HUES48 (cell line): Measurements from ENCODE around the gene LIG4.
"Not testable (repeated sequence)": the region's sequence is repeated elsewhere in the genome, so short reads cannot be mapped to it uniquely, and the experiment has no call there.

Experiments
- H3K27ac ChIP-seq: one replicate; pipeline ENCODE4 v1.7.0; 2013; ENCODE audit warnings: low read depth, low read length, inconsistent platforms
- H3K27me3 ChIP-seq: 2 replicates; pipeline ENCODE4 v1.6.1; 2013; ENCODE audit warnings: mild to moderate bottlenecking, low read length; ENCODE audit not compliant: control insufficient read depth, insufficient read depth
- H3K36me3 ChIP-seq: 2 replicates; pipeline ENCODE4 v1.6.1; 2013; ENCODE audit warnings: low read length; ENCODE audit not compliant: control insufficient read depth, insufficient read depth
- H3K4me1 ChIP-seq: 2 replicates; pipeline ENCODE4 v1.6.1; 2013; ENCODE audit warnings: mild to moderate bottlenecking, low read length; ENCODE audit not compliant: control insufficient read depth, insufficient read depth
- H3K4me3 ChIP-seq: 2 replicates; pipeline ENCODE4 v1.5.1; 2013; ENCODE audit warnings: mild to moderate bottlenecking, low read depth, low read length
- H3K9ac ChIP-seq: 2 replicates; pipeline ENCODE4 v1.6.1; 2013; ENCODE audit warnings: mild to moderate bottlenecking, low read depth, low read length, moderate library complexity
- H3K9me3 ChIP-seq: 2 replicates; pipeline ENCODE4 v1.6.1; 2013; ENCODE audit warnings: low read length; ENCODE audit not compliant: control insufficient read depth, insufficient read depth

LIG4 gene

DNA sequence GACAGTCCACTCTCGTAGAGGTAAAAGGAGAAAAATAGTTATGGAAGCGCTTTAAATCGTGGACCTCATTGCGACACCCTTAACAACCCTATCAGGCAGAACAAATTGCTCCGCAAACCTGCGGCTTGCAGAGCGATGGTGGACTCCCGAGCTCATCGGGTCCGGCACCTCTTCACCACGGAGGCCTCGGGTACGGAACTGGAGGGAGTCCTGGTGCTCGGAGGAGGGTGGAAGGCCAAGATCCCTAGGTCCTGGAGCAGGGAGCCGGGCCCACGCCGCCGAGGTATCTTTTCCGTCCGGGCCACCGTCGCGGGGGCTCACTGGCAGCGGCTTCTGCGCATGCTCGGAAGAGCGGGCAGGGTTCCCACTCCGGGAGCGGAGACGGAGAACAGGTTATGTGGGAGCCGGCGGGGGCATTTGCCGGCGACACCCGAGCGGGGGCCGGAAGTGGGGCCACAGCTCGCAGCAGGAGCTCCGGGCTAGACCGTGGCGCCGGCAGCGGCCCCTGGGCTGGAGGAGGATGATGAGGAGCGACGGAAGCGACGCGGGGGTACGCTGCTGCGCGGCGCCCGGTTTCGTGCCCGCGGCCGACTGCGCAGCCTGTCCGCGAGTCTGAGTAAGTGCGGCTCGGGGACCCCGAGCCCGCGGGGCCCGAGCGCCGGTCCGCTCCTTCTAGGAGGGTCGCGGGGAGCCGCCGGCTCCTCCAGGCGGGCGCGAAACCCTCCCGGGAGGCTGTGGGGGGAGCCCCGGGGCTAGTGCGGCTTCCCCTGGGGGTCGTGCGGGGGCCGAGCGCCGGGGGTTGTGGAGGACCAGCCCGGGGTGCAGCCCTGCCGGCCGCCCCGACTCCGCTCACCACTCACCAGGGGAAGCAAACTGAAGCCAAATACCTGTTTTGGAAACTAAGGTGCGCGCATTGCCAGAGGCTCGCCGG, 3.0 kb upstream of the LIG4 start, which contains the start of gene ABHD13:
Gene ABHD13 (plus strand): TSS at position 349 of the 931 bp plus-strand sequence. CDS start 10,827 bp downstream, outside the sequence.
- Histone ChIP-seq H3K4me1 (peaks cover 10% of the 10 kb centered on the region; the same call in 1 of the 2 replicates), H3K9ac (peak within 1 kb of the TSS; percentile 88), H3K36me3 (no peaks in the 10 kb centered on the region), H3K9me3 (no peaks in the 10 kb centered on the region), H3K27me3 (no peaks in the 10 kb centered on the region), H3K27ac (peak within 1 kb of the TSS; percentile 83), H3K4me3 (peak within 1 kb of the TSS; percentile 94)

DNA sequence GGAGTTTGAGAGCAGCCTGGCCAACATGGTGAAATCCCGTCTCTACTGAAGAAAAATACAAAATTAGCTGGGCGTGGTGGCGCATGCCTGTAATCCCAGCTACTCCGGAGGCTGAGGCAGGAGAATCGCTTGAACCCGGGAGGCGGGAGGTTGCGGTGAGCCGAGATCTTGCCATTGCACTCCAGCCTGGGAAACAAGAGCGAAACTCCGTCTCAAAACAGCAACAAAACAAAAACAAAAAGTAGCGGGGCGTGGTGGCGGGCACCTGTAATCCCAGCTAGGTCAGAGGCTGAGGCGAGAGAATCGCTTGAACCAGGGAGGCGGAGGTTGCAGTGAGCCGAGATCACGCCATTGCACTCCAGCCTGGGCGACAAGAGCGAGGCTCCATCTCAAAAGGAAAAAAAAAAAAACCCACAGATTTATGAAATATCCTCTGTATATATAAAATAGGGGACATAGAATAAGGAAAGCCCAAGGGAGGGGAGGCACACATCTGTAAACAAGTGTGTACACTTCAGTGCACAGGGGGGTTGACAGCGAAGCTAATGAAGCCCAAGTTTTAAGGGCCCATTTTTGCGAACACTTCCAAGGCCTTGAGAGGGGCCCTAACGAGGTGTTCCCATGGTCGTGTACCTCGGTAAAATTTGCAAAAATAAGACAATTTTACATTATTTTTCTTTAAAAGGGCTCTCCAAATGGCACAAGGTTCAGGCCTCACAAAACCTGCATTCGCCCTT, 2.1 kb upstream of the LIG4 start:
- H3K9ac ChIP-seq: peak overlapping the region; percentile 88

GRCh38 chr13:108214441-108215271, 680 bp downstream of the LIG4 start:
- Histone ChIP-seq H3K27ac (peak overlapping the region; percentile 44), H3K36me3 (peaks cover 8% of the 10 kb centered on the region), H3K9me3 (no peaks in the 10 kb centered on the region), H3K9ac (0 out of 2 replicates have a peak overlapping the region, but pooled peaks have one; percentile 6), H3K4me1 (peaks cover 10% of the 10 kb centered on the region; the same call in 1 of the 2 replicates), H3K4me3 (peak overlapping the region; percentile 75), H3K27me3 (no peaks in the 10 kb centered on the region)

More for the DNA sequence above, 2.1 kb upstream of the LIG4 start:
- not testable (repeated sequence) for H3K9me3 ChIP-seq, H3K27me3 ChIP-seq, H3K36me3 ChIP-seq
- Histone ChIP-seq H3K27ac (peak overlapping the region; percentile 83), H3K4me1 (peaks cover 10% of the 10 kb centered on the region; the same call in 1 of the 2 replicates), H3K4me3 (peak overlapping the region; percentile 94)

DNA sequence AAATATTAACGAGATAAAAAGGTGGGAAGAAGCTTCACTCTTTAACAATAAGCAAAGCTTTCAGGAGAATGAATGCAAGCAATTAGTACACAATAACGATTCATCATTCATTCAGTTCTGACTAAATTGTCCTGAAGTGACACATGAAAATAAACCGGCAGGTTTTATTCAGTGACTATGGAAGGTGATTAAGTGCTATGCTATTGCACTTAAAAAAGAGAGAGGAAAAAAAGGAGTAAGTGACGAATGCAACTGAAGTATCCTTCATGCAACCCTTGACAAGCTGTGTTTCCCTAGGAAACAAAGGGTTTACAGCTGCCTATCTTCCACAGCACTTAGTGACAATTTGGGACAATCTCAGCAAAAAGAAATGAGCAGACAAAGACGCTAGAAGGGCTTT, 1.4 kb downstream of the LIG4 start:
- Histone ChIP-seq H3K9me3 (no peaks in the 10 kb centered on the region), H3K27ac (peak overlapping the region; percentile 44), H3K27me3 (no peaks in the 10 kb centered on the region), H3K9ac (no peak overlapping the region), H3K4me1 (peaks cover 10% of the 10 kb centered on the region; the same call in 1 of the 2 replicates), H3K36me3 (peaks cover 11% of the 10 kb centered on the region), H3K4me3 (peak overlapping the region; percentile 75)

GRCh38 chr13:108212886-108213285, 2.5 kb downstream of the LIG4 start:
- no peak overlapping the region for H3K9ac ChIP-seq
- no peak overlapping the region for H3K4me3 ChIP-seq
- H3K27ac ChIP-seq: no peak overlapping the region

GRCh38 chr13:108210551-108210950, 4.8 kb downstream of the LIG4 start:
- Histone ChIP-seq H3K4me3 (no peak overlapping the region), H3K4me1 (peaks cover 7% of the 10 kb centered on the region; the same call in 1 of the 2 replicates), H3K9me3 (no peaks in the 10 kb centered on the region), H3K9ac (no peak overlapping the region), H3K27ac (no peak overlapping the region), H3K36me3 (peaks cover 11% of the 10 kb centered on the region), H3K27me3 (no peaks in the 10 kb centered on the region)

More at GRCh38 chr13:108212886-108213285, 2.5 kb downstream of the LIG4 start:
- H3K36me3 ChIP-seq: peaks cover 11% of the 10 kb centered on the region
- no peaks in the 10 kb centered on the region for H3K9me3 ChIP-seq
- no peaks in the 10 kb centered on the region for H3K27me3 ChIP-seq
- peaks cover 10% of the 10 kb centered on the region; the same call in 1 of the 2 replicates for H3K4me1 ChIP-seq

- Histone ChIP-seq H3K4me3 (no peak overlapping the region), H3K36me3 (no peaks in the 10 kb centered on the region), H3K9ac (no peak overlapping the region), H3K4me1 (no peaks in the 10 kb centered on the region), H3K27ac (no peak overlapping the region), H3K27me3 (no peaks in the 10 kb centered on the region), H3K9me3 (peaks cover 5% of the 10 kb centered on the region; the same call in 1 of the 2 replicates)
These were observed 14.4 kb downstream of the LIG4 start for GRCh38 chr13:108200781-108201398.

GRCh38 chr13:108195861-108196260, 19.5 kb downstream of the LIG4 start:
- H3K9me3 ChIP-seq: peaks cover 13% of the 10 kb centered on the region
- no peaks in the 10 kb centered on the region for H3K36me3 ChIP-seq
- no peaks in the 10 kb centered on the region for H3K4me1 ChIP-seq
- no peak overlapping the region for H3K27ac ChIP-seq
- no peak overlapping the region for H3K4me3 ChIP-seq
- H3K27me3 ChIP-seq: no peaks in the 10 kb centered on the region
- H3K9ac ChIP-seq: no peak overlapping the region

DNA sequence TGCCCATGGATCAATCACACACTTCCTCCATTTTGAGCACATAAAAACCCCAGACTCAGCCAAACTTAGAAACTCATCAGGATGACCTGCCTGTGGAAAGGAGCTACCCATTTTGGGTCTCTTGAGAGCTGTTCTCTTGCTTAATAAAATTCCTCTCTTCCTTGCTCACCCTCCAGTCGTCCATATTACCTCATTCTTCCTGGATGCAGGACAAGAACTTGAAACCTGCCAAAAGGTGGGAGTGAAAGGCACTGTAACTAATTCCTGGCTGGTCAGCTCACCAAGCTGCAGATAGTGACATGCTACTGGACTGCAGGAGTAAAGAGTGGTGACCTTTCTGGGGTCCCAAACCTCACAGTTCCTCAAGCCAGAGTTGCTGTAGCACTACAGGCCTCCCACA, 20.2 kb downstream of the LIG4 start:
- Histone ChIP-seq H3K27ac (no peak overlapping the region), H3K9me3 (peaks cover 13% of the 10 kb centered on the region), H3K4me1 (no peaks in the 10 kb centered on the region), H3K9ac (no peak overlapping the region), H3K27me3 (no peaks in the 10 kb centered on the region), H3K4me3 (no peak overlapping the region), H3K36me3 (no peaks in the 10 kb centered on the region)

DNA sequence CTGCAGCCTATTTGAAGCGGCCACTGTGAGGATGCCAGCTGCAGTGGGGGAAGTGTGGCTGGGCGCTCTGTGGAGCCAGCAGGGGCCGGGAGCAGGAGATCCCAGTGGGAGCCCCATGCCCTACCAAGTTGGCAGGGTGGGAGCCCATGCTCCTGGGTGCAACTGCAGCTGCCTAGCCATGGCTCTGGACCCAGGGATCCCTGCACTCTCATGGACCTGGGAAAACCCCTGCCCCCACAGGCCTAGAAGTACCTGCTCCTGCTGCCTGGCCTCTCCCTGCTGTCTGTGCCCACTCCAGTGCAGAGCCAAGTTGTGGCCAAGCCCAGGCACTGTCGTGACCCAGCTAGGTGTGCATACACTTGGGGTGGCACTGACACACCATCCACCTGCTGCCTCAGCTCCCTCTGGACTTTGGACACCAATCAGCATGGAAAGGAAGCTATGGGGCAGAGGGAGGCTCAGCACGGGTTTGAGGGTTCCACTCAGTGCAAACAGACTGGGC, 20.9 kb downstream of the LIG4 start:
- Histone ChIP-seq H3K9ac (no peak overlapping the region), H3K9me3 (peaks cover 13% of the 10 kb centered on the region), H3K4me1 (no peaks in the 10 kb centered on the region), H3K27me3 (no peaks in the 10 kb centered on the region), H3K36me3 (no peaks in the 10 kb centered on the region), H3K27ac (no peak overlapping the region), H3K4me3 (no peak overlapping the region)
